GM12892 (cell line): ENCODE results near the gene MED13L.

Experiments
- POLR2A ChIP-seq: IDR thresholded peaks from 2 replicates; pipeline ENCODE4 v1.6.1; 2011; ENCODE audit warnings: low read depth, low read length, control low read depth
- POLR2AphosphoS5 ChIP-seq: IDR thresholded peaks from 2 replicates; pipeline ENCODE4 v1.6.1; 2011; ENCODE audit warnings: low read depth, low read length, control low read depth
- TAF1 ChIP-seq: IDR thresholded peaks from 2 replicates; pipeline ENCODE4 v1.6.1; 2011; ENCODE audit warnings: low read depth, mild to moderate bottlenecking, control low read depth, low read length, borderline replicate concordance

- no peak for TF ChIP-seq POLR2AphosphoS5
- no peak for TF ChIP-seq POLR2A
- no peak for TF ChIP-seq TAF1
These were observed 131.1 kb downstream of the MED13L start for GRCh38 chr12:116146386-116146785.
